RWPE2 (cell line): ENCODE data around the gene MYH7.

Source experiments
- ATAC-seq: fragments of 200-7000 bp; cut with Tn5 transposase; 3 replicates; pipeline ENCODE4 v1.9.1; 2021; ENCODE audit warnings: low read depth
- DNase-seq: peaks from one replicate; pipeline ENCODE4 v3.0.0-alpha.2; 2020; ENCODE audit warnings: low spot score
- H3K27ac ChIP-seq: fragments of 450-650 bp; 2 replicates; pipeline ENCODE4 v1.5.1; 2017; ENCODE audit warnings: mild to moderate bottlenecking; ENCODE audit not compliant: poor library complexity, severe bottlenecking
- H3K27me3 ChIP-seq: fragments of 250-450 bp; sonication (Bioruptor Pico); 2 replicates; pipeline ENCODE4 v1.5.1; 2021; ENCODE audit warnings: mild to moderate bottlenecking, moderate library complexity; ENCODE audit not compliant: insufficient read depth, poor library complexity, severe bottlenecking
- H3K36me3 ChIP-seq: fragments of 250-450 bp; sonication (Bioruptor Pico); 2 replicates; pipeline ENCODE4 v1.5.1; 2020; ENCODE audit warnings: low read depth, mild to moderate bottlenecking, moderate library complexity
- H3K4me1 ChIP-seq: fragments of 250-450 bp; sonication (Bioruptor Pico); 2 replicates; pipeline ENCODE4 v1.5.1; 2021; ENCODE audit warnings: mild to moderate bottlenecking, moderate library complexity; ENCODE audit not compliant: insufficient read depth, poor library complexity, severe bottlenecking
- H3K4me3 ChIP-seq: fragments of 250-450 bp; sonication (Bioruptor Pico); 2 replicates; pipeline ENCODE4 v1.5.1; 2021; ENCODE audit warnings: mild to moderate bottlenecking, moderate library complexity; ENCODE audit not compliant: severe bottlenecking
- H3K9me3 ChIP-seq: fragments of 250-450 bp; sonication (Bioruptor Pico); 2 replicates; pipeline ENCODE4 v1.5.1; 2021; ENCODE audit warnings: mild to moderate bottlenecking, moderate library complexity; ENCODE audit not compliant: severe bottlenecking
- TF ChIP-seq, protein P1 (sequence below): fragments of 450-650 bp; IDR thresholded peaks from one replicate; pipeline ENCODE4 v1.5.1; 2017; ENCODE audit warnings: mild to moderate bottlenecking, moderate library complexity; ENCODE audit not compliant: poor library complexity, severe bottlenecking

MYH7 gene

DNA sequence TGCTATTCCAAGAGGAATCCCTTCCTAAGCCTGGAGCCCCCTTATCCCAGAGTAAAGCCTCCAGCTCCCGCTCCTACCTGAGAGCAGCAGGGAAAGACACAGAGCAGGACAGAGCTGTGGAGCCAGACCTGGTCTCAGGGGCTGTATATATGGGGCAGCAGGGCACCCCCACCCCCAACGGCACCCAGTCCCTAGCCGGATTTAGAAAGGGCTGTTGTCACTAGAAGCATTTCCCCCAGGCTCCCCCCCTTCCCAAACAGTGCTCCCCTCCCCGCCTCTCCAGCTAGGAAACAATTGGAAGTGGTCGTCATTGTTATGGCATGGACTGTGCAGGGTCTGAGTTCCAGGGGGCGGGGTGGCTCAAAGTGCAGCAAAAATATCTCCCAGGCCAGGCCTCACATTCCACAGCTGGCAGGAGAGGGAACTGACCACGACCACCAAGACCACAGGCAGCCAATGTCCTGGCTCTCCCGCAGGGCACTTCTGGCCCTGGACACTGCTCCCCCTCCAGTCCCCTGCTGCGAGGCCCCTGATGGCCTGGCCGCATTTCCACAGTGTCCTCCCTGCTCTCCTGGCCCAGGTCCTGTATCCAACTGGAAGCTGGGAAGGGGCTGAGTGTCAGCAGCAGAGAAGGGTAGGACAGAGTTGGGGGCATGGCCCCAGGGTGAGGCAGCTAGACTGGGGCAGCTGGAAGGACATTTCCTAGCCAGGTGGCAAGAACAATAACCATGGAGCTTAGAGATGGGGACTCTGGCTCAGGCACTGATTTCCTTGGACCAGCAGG lies at the start of gene MYH7:
TSS of gene MYH7 (minus strand) at position 118 of the 784 bp plus-strand sequence. CDS start 1,928 bp downstream, outside the sequence.
- no peaks in the 10 kb centered on the region for H3K9me3 ChIP-seq
- no peak within 1 kb of the TSS for H3K27ac ChIP-seq
- no peaks in the 10 kb centered on the region for H3K27me3 ChIP-seq
- TF ChIP-seq, protein P1, sequence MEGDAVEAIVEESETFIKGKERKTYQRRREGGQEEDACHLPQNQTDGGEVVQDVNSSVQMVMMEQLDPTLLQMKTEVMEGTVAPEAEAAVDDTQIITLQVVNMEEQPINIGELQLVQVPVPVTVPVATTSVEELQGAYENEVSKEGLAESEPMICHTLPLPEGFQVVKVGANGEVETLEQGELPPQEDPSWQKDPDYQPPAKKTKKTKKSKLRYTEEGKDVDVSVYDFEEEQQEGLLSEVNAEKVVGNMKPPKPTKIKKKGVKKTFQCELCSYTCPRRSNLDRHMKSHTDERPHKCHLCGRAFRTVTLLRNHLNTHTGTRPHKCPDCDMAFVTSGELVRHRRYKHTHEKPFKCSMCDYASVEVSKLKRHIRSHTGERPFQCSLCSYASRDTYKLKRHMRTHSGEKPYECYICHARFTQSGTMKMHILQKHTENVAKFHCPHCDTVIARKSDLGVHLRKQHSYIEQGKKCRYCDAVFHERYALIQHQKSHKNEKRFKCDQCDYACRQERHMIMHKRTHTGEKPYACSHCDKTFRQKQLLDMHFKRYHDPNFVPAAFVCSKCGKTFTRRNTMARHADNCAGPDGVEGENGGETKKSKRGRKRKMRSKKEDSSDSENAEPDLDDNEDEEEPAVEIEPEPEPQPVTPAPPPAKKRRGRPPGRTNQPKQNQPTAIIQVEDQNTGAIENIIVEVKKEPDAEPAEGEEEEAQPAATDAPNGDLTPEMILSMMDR: no peak
- no peak within 1 kb of the TSS for H3K4me3 ChIP-seq
- peak; percentile 45 for DNase-seq
- H3K36me3 ChIP-seq: no peaks in the 10 kb centered on the region
- ATAC-seq: no peak
- H3K4me1 ChIP-seq: no peaks in the 10 kb centered on the region

DNA sequence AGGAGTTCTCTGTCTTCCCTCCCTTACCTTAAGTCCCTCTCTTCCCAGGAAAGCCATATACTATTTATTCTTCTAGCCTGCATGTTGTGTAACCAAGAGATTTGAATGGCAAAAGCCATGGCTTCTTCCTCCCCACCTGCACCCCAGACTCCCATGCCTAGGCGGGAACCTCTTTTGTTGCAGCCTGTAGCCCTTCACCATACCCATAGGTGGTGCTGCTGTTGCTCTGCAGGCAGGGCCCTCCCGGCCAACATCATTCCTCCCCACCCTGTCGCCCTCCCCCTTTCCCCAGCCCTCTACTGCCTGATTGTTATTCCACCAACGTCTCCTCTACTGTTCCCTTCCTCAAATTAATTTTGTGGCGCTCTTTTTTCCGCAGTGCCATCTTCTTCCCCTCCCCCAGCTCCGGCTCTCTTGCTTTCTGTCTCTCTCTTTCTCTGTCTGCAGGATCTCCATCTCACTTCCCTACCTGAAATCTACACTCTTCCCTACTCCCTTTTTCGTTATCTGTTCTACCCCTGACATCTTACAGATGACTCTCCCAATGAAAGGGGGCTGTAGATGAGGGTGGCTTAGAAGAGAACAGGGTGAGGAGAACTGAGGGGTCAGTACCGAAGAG lies 47.9 kb upstream of the MYH7 start:
- no peaks in the 10 kb centered on the region for H3K9me3 ChIP-seq
- H3K27me3 ChIP-seq: no peaks in the 10 kb centered on the region
- DNase-seq (no peak), ATAC-seq (peak; percentile 43; the same call in 1 of the 3 replicates)
- H3K4me3 ChIP-seq: no peak overlapping the region
- TF ChIP-seq, protein P1: peak; percentile 34
- no peak overlapping the region for H3K27ac ChIP-seq
- H3K36me3 ChIP-seq: peaks cover 30% of the 10 kb centered on the region
- no peaks in the 10 kb centered on the region for H3K4me1 ChIP-seq

DNA sequence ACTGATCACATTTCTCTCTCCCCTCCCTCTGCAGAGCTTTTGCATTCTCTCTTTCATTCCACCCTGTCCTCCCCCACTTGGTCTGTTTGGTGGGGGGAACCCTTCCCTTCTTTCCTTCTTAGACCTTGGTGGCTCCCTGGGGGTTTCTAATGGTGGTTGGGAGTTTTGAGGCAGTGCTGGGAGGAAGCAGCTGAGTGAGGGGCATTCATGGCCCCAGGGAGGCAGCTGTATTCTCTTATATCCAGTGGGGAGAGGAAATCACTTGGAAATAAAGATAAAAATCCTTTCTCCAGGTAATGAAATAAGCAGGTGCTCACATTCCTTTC lies 47.3 kb upstream of the MYH7 start:
- ATAC-seq: no peak
- Histone ChIP-seq H3K4me1 (no peaks in the 10 kb centered on the region), H3K27ac (no peak overlapping the region), H3K36me3 (peaks cover 36% of the 10 kb centered on the region), H3K27me3 (no peaks in the 10 kb centered on the region), H3K9me3 (no peaks in the 10 kb centered on the region), H3K4me3 (no peak overlapping the region)
- DNase-seq: no peak
- TF ChIP-seq, protein P1: no peak

DNA sequence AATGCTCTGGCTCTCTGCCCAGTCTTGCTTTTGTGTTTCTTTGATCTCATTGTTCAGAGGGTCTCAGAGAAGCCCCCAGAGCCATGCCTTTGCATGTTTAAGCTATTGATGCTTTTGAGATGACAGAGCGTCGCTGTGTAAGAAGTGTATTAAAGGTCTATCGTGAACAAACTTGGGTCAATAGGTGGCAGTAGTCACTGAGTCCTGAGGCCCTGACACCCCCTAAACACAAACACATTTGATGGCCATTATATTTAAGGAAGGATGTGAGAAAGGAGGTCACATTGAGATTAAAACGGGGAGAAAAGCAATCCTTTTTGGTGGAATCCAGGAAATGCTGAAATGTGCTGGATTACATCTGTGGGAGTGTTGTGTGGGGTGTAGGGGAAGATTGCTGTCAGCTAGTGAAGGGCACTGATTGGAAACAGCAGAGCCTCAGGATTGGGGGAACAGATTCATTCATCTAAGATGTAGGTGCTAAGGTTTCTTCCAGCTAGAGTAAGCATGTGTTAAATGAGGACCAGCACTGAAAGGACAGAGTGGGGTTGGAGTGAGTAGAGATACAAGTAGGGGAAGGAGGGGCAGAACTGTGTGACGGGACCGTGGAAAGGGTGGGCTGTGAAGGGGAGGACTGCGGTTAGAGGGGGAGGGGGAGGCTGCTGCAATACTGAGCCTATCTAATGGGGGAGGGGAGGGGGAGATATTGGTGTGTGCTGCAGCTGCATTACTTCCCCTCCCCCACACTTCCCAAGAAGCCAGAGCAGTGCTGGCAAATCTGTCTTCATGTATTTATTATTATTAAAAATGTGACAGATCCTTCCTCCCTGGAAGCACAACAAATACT lies 46.7 kb upstream of the MYH7 start:
- Histone ChIP-seq H3K4me3 (no peak overlapping the region), H3K4me1 (no peaks in the 10 kb centered on the region), H3K9me3 (no peaks in the 10 kb centered on the region), H3K27ac (no peak overlapping the region), H3K36me3 (peaks cover 41% of the 10 kb centered on the region), H3K27me3 (no peaks in the 10 kb centered on the region)
- ATAC-seq (no peak), DNase-seq (no peak)
- TF ChIP-seq, protein P1: no peak
